ENCODE results near the gene BCAS1.

Gene BCAS1

DNA sequence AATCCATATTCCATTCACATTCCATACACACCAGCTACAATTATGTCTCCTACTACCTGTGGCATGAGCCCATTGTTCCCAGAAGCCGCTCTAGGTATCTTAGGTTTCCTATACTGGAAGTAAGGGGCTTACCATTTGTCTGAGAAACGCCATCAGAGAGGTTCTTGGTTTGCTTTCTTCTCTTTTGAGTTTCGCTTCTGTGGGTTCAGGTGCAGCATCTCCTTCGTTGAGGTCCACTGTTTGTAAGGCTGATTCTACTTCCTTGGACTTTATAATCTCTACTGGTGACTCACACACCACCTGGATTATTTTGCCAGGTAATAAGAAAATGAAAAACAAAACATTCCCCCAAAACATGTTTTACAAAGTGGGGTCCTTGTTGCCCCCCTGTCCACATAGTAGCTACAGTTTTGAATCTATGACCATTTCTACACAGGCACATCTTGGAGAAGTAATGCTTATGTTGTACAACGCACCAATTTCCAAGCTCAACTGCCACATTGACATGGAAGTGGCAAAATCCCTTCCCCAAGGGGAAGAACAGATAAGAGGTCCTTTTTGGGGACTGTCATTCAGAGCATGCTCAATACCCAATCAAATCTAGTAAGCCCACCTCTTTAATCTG, 103.5 kb downstream of the BCAS1 start:
- DNase-seq (ENCODE audit: low read depth in 1 of 2, low spot score in 1 of 2), result no peak

DNA sequence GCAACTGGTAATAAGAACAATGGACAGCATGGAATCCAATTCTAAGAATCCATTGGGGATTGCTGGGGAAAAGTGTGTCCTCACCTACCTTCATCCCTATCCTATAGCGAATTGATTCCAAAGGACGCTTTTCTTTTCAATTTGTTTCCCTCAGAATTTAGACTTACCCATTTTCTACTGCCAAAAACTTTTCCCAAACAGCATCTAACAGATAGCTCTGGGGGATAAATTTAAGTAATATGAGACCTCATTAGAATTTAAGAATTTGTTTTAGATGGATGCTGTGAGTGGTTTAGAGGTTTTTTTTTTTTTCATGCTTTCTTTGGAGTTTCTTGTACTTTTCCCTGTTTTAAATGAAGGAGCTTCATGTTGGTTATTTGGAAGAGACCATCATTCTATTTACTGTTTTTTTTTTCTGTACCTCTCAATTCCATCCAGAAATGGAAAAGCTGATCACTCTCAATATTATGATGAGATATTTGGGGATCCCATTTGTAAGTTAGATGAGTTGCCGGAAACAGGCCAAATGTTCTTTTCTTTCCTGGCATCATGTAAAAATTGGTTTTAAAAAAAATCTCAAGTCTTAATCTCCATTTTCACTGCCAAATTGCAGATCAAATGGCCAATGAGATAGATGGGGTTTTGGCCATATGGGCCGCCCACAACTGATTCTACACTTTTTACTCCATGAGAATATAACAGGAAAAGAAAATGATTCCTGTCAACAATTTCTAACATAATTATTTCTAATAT, 105.7 kb downstream of the BCAS1 start:
- DNase-seq (ENCODE audit: low read depth in 1 of 2, low spot score in 1 of 2), result no peak

DNA sequence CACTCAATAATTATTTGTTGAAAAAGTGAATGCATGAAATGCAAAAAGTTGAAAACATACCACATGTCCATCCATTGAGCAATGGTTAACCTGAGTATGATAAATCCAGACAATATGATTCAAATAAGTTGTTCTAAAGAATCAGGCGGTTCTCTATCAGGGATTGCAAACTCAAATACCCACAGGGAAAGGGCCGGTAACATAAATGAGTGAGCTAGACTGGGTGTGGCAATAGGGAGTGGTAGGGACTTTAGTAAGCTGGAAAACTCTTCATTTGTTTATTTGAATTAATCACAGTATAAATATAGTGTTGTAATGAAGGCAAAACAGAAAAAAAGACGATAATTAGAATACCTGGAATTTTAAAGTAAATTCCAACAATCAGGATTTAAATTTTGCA, 106.3 kb downstream of the BCAS1 start:
- no peak for DNase-seq (ENCODE audit: low read depth in 1 of 2, low spot score in 1 of 2)

DNA sequence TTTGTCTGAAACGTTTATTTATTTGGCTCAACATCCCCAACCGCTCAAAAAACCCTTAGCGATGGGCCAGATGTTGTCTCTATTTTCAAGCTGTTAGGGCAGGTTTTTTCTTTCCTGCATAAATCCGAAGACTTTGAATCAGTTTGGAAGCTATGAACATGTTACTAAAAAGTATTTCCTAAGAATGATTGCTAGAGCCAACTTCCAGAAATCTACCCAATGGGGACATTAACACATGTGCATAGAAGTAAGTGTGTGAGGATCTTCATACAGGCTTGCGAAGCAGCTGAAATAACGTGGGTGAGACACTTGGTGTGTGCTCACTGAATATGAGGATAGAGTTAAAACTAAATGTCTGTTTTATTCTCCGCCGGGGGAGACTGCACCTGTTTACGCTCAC, 106.8 kb downstream of the BCAS1 start:
- no peak for DNase-seq (ENCODE audit: low read depth in 1 of 2, low spot score in 1 of 2)

DNA sequence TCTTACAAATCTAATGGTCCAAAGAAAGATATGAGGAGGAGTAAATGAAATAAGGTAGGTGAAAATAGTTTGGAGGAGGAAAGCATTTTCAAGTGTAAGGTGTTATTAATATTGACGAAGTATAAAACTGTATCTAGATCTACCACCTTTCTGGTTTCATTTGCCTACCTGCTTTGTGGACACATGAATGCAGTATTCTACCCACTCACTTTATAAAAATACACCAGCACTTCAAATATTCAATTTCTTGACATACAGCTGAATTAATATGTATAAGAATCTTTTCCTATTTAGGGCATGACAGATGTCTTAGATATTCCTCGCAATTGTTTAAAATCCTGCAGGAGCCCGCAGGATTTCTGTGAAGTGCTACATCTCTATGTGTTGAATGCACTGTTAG, 108.0 kb downstream of the BCAS1 start:
- DNase-seq (ENCODE audit: low read depth in 1 of 2, low spot score in 1 of 2), result no peak

DNA sequence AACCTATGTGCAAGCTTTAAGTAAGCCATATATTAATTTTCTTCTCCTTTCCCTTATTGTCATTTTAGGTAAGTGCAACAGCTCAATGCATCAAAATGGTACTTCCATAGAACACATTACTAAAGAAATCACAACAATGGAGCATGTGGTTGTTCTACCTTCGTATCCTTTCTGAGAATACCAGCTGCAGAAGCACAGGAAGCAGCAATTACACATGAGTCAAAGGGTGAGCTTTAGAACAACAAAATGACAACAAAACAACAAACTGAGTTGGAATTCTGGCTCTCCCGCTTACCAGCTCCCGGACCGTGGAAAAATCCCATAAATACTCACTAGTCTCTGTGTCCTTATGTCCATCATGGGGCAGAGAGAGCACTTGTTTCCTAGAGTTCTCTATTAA, 108.9 kb downstream of the BCAS1 start:
- no peak for DNase-seq (ENCODE audit: low read depth in 1 of 2, low spot score in 1 of 2)

DNA sequence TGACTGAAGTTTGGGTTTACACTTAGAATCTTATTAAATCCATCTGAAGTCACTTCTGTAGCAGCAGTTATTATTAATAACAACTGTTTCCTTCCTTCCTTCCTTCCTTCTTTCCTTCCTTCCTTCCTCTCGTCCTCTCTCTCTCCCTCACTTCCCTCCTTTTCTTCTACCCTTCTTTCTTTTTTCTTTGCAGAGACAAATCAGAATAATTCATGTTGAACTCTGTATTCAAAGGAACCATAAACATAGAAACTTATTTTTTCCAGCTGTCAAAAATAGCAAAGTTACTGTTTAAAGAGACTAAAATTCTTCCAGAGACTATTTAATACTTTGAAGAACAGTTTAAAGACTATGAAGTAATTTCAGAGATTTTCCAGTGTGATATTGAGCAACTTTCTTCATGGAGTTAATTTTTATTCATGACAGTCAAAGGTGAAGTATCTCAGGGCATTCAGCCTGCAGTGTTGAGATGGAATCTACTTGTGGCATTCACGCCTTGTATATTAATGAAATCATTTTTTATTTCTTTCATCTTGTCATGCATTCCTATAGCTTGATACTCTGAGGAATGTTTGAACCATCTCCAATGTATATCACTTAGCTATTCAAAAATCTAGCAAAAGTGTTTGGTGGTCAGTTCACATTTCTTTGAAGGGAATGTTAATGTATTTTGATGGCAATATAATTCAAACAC, 109.7 kb downstream of the BCAS1 start:
- no peak for DNase-seq (ENCODE audit: low read depth in 1 of 2, low spot score in 1 of 2)

DNA sequence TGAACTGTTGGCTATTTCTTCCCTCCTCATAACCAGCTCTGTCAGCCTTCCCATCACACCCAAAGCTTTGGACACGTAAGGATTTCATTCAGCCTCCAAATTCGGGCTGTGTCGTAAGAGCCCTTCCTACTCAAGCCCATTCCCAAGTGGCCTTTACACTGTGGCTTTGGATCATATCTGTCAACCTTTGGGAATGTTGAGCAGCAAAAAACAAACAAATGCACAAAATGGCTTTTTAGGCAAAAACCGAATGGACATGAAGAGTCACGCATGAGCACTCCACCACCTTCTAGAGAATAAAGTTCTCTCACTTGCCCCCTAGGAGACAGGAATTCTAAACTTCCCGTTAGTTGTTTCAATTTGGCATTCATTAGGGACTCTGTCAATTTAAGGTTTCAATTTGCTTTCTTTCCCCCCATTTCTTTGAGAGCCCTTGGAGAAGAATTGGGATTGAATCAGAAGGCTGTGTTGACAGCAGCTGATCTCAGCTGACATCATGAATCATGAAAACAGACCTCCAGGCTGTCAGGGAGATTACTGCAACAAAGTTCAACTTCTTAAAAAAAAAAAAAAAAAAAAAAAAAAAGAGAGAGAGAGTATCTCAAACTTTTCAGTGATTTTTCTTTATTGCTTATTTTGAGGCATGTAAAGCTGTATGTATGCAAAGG, 110.3 kb downstream of the BCAS1 start:
- no peak for DNase-seq (ENCODE audit: low read depth in 1 of 2, low spot score in 1 of 2)

DNA sequence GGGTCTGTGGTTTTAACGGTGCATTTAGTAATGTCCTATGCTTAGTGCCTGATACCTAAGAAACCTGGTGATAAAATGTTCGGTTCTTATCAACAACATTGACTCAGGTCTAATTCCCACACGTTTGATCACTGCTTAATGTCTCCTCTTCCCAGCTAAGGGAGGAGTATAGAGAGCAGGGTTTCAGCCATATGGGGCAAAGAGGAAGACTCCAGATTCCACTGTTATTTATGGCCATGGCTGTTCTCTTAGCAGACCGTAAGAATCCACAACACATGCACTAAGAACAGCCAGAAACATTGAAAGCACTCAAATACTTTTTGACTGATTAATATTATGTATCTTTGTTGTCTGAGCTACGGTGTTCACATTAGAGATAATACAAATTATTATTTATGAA, 112.1 kb downstream of the BCAS1 start:
- DNase-seq (ENCODE audit: low read depth in 1 of 2, low spot score in 1 of 2), result no peak

DNA sequence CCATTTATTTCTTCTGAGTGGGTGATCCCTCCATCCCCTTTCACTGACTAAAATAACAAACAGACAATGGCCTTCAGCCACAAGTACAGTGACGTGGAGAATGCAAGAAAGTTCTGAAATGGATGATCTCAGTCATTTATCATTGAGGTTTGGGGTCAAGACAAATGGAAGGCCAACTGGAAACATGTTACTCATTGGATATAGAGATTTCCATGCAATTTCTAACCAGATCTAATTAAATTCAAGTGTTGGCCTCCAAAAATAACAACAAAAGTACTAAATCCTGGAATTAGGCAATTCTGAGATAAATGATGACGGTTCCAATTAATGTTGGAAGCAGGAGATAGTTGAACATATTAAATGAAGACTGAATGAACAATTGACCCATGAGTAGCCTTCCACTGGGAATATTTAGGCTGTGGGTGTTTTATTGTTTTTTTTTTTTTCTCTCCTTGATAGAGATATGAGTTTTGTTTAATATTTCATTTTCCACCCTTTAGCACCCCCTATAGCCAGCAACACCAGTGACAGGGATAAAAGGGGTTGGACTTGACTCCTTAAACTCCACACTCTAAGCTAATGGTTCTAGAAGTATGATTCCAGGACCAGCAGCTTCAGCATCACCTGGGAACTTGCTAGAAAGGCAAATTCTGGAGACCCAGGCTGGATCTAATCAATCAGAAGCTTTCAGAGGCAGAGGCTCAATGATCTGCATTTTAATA, 112.8 kb downstream of the BCAS1 start:
- no peak for DNase-seq (ENCODE audit: low read depth in 1 of 2, low spot score in 1 of 2)

DNA sequence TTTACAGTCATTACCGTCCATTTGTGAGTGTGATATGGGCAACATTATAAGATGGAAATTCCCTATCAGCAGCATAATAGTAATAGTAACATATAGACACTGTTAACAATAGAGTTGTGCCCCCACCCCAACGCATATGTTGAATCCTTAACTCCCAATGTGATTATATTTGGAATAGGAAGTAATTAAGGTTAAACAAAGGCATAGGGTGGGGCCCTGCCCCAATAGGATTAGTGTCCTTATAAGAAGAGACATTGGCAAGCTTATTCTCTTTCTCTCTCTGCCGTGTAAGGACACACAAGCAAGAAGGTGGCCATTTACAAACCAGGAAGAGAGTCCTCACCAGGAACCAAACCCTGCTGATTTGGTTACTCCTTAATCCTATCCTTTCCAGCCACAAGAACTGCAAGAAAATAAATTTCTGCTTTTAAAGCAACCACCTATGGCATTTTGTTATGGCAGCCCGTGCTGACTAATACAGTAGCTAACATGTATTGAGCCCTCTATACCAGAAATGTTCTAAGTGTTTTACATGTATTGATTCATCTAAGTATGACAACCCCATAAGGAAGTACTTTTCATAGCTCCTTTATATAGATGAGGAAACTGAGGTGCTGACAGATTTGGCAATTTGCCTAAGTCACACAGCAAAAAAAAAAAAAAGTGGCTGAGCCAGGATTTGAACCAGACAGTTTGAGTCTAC, 114.2 kb downstream of the BCAS1 start:
- no peak for DNase-seq (ENCODE audit: low read depth in 1 of 2, low spot score in 1 of 2)

DNA sequence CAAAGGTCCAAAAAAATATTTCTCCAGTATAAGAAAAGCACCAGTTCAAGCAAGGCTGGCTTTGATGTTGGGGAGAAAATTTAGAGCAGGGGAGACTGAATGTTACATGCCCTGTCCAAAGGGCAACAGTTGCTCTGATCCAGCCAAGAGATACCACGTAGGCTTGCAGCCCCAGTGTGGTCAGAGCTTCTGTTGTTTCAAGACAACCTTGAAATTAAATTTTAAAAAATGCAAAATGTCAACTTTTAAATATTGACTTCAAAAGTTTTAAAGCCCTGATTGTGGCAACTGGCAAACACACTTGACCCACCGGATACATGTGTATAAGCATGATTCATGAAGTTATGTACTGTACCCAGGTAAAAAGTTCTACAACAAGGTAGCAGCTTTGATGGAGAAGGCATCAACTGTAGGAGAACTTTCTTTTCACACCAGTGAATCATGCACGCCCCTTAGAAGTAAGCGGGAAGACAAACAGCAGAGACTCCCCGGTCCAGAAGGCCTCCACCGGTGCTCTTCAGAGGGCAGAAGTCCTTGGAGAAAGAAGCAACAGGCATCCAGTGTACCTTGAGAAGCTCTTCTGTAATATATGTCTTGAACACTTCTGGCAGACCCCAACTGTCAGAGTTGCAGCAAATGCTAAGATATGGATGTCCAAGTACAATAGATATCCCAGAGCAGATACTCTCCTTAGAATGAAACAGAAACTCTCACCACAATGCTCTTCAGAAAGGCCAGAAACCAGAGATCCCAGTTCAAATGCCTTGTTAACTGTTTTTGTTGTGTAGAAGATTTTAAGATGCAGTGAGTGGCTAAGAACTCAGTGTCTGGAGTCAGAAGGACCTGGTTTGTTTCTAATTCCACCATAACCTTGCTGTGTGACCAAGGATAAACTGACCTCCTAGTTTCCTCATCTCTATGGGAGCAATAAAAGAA, 115.4 kb downstream of the BCAS1 start:
- DNase-seq (ENCODE audit: low read depth in 1 of 2, low spot score in 1 of 2), result no peak

DNA sequence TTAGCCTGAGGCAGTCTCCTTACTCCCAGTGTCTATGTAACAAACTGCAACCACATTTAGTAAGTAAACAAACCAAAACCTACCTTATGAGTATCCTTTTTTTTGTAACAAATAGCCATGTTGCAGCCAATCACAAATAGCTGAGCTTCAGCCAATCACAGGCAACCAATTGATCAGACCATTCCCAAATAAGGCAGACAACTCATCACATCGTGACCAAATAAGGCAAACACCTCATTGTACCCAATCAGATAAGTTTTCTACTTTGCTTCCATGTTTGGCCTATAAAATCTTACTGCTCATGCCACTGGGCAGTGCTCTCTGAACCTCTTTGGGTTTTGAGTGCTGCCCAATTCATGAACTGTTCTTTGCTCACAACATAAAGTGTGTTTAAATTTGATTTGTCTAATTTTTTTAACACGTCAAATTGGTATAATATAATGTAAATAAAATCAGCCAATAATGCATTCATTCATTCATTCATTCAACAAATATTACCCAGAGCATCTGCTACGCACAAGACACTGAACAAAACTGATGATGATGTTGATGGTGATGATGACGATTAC, 117.8 kb downstream of the BCAS1 start:
- no peak for DNase-seq (ENCODE audit: low read depth in 1 of 2, low spot score in 1 of 2)

DNA sequence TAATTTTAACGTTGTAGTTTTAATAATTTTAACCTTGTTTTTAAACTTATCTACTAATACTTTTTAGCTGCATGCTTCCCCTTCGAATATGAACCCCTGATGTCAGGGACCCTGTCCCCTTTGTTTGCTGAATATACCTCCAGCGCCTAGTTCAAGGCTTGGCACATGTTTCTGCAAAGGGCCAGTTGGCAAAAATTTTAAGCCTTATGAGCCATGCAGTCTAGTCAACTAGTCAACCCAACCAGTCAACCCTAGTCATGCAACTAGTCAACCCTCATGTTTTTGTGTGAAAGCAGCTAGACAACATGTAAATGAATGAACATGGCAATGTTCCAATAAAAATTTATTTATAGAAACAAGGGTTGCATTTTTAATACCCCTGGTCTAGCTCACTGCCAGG, 119.8 kb downstream of the BCAS1 start:
- no peak for DNase-seq (ENCODE audit: low read depth in 1 of 2, low spot score in 1 of 2)

DNA sequence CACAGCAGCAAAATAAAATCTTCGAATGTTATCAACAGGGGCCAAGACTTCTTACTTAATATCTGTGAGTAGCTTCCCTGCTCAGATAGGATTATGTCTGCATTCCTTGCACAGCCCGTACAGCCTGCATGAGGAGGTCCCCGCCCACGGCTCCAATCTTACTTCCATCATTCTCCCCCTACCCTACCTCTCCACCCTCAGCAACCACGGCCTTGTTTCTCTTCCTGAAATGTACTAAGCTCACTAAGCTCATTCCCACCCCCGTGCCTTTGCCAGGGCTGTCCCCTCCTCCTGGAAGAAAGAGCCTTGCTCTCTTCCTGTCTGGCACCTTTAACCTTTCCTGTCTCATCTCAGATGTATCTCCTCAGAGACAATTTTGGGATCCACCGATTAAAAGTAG, 120.4 kb downstream of the BCAS1 start:
- no peak for DNase-seq (ENCODE audit: low read depth in 1 of 2, low spot score in 1 of 2)

DNA sequence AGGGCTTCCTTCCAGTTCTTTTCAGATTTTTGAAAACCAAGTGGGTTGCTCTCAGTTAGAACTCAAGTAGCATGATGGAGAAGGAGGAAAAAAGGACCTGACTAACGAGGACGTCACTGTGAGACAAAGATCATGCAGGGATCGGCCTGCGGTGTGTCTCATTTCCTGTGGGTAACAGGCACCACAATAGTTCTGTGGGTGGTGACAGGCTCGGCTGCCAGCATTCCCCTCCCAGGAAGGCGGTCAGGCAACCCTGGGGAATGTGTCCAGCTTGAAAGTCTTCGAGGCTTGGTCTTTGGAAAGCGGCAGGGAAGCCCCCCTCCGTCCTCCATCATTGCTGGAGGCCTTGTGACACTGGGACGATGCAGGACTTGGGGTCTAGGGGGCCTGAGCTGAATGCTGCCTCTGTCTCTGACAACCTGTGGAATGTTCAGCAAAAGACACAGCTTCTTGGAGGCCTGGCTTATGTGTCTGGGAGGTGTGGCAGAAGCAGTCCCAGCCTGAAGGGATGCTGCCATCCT, 121.0 kb downstream of the BCAS1 start:
- DNase-seq (ENCODE audit: low read depth in 1 of 2, low spot score in 1 of 2), result peak; percentile 33 to 71

DNA sequence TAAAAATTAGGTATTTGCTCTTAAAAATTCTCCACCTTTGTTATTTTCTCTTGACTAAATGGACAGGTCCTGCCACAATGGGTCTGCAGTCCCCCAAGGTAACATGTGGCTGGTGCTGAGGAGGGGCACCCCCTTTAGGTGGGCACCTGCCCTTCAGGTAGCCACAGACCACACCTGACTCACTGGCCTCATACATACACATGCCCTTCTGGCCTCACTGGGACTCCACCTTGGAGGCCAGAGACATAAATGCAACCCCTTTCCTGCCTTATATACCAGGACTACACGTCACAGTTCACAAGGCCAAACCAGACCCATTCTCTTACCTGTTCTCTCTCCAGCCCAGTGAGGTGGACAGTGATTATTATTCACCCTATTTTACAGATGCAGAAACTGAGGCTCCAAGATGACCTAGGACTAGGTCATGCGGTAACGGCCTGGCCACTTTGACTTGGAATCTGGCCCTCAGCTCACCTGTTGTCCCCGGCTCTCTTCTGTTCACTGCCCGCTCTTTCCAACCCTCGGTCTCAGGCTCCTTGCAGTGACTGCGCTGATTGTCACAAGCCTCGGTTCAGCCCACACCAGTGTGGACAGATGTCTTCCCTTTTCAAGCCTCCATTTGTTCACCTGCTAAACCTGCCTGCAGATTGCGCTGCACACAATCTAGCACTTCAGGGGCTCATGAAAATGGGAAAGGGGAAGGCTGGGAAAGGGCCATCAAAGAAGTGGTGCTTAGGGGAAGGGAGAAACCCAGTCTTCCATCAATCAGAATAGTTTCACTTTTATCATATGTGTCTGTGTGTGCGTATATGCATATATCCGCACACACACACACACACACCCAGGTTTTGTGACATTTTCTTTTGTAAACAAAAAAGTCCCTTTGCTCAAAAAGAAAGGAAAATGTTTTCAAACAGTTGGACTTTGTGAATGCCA, 121.7 kb downstream of the BCAS1 start:
- no peak for DNase-seq (ENCODE audit: low read depth in 1 of 2, low spot score in 1 of 2)
